ENCODE measurements around the gene CLTCL1. TPM values are rescaled to one million over a fixed set of nuclear protein-coding genes. Genes with fewer than 3 reads are reported as not detected.
A peak's percentile ranks its signal among the peaks of the same experiment; 100 is the strongest.

CLTCL1 gene
- total RNA-seq, 4 donors from 2014 or later, result 8.5 to 19.2 (median 12.8) TPM

DNA sequence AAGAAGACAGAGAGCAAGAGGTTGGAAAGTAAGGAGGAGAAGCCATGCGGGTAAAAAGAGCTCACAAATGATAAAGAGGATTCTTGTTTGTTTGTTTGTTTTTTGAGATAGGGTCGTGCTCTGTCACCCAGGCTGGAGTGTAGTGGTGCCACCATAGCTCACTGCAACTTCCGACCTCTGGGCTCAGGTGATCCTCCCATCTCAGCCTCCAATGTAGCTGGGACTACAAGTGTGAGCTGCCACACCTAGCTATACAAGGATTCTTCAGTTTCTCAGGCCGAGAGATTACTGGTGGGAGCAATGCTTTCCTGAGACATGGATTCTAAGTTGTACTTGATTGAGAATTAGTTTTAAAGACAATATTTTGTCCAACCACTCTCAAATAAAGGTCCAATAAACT is 55.6 kb downstream of the CLTCL1 start:
- WGBS, 2 donors, result 91 to 92% methylated on average over 4 of the region's 4 CpGs
- no peak for DNase-seq
- intact Hi-C loops (cut with DNase I), result no loop called here
- Histone ChIP-seq H3K36me3 (peaks cover 0 to 3% of the 10 kb centered on the region in 2 donors), H3K4me1 (peaks cover 14 to 17% of the 10 kb centered on the region in 2 donors), H3K9me3 (no peaks in the 10 kb centered on the region), H3K27ac (no peak overlapping the region), H3K27me3 (no peaks in the 10 kb centered on the region), H3K4me3 (replicated peaks in 1 of 3) (no peak overlapping the region)
- TF ChIP-seq CTCF (IDR thresholded peaks at IDR 0.05), result no peak
- TF ChIP-seq POLR2A (IDR thresholded peaks at IDR 0.05), result no peak

GRCh38 chr22:19234126-19234896 is 57.2 kb downstream of the CLTCL1 start:
- no peaks in the 10 kb centered on the region for H3K27me3 ChIP-seq
- intact Hi-C loops (cut with DNase I), result no loop called here
- H3K4me3 ChIP-seq (replicated peaks in 1 of 3), result no peak overlapping the region
- H3K36me3 ChIP-seq, result peaks cover 0 to 3% of the 10 kb centered on the region in 2 donors
- WGBS, 2 donors, result 93 to 94% methylated on average over 14 of the region's 14 CpGs
- no peak for DNase-seq
- H3K27ac ChIP-seq, result peak overlapping the region in 1 of 3 donors; percentile 62
- TF ChIP-seq CTCF (IDR thresholded peaks at IDR 0.05) (no peak), POLR2A (IDR thresholded peaks at IDR 0.05) (no peak)
- H3K4me1 ChIP-seq, result peaks cover 14 to 17% of the 10 kb centered on the region in 2 donors
- H3K9me3 ChIP-seq, result no peaks in the 10 kb centered on the region

- WGBS, 2 donors, result 26 to 51% methylated on average over 11 of the region's 11 CpGs
Observed at GRCh38 chr22:19233189-19233661, 58.3 kb downstream of the CLTCL1 start.

DNA sequence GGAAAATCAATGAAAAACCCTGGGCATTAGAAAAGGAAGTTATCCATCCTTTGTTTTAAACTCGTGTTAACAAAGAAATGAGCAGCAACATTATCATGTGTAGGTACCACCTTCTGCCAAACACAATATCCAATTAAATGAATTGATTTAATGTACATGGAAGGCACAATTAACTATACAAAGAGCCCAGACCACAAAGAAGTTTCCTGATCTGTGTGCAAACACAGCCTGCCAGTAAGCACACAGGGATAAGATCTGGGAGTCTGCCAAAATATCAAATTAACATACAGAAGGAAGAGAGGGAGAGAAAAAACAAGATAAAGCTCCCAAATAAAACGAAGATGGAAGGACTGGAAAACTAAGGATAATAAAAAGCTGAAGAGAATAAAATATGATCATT is 58.9 kb downstream of the CLTCL1 start:
- H3K36me3 ChIP-seq, result no peaks in the 10 kb centered on the region
- H3K4me3 ChIP-seq (replicated peaks in 1 of 3), result no peak overlapping the region
- 33 to 34% methylated on average over 2 of the region's 2 CpGs for WGBS, 2 donors
- H3K27ac ChIP-seq, result peak overlapping the region; percentile 3 to 62 (median 14)
- H3K27me3 ChIP-seq, result no peaks in the 10 kb centered on the region
- intact Hi-C loops (cut with DNase I), result no loop called here
- DNase-seq, result no peak
- peaks cover 14 to 31% of the 10 kb centered on the region in 2 donors for H3K4me1 ChIP-seq
- TF ChIP-seq CTCF (IDR thresholded peaks at IDR 0.05), result no peak
- TF ChIP-seq POLR2A (IDR thresholded peaks at IDR 0.05), result no peak
- no peaks in the 10 kb centered on the region for H3K9me3 ChIP-seq

More at GRCh38 chr22:19233189-19233661, 58.3 kb downstream of the CLTCL1 start:
- TF ChIP-seq CTCF (IDR thresholded peaks at IDR 0.05) (no peak), POLR2A (IDR thresholded peaks at IDR 0.05) (no peak)
- Histone ChIP-seq H3K36me3 (no peaks in the 10 kb centered on the region), H3K27ac (peak overlapping the region; percentile 14 to 63 (median 62)), H3K4me3 (replicated peaks in 1 of 3) (no peak overlapping the region), H3K4me1 (peaks cover 14 to 25% of the 10 kb centered on the region in 2 donors), H3K9me3 (no peaks in the 10 kb centered on the region), H3K27me3 (no peaks in the 10 kb centered on the region)
- peak; percentile 79 to 90 for DNase-seq
- intact Hi-C loops (cut with DNase I), result no loop called here

DNA sequence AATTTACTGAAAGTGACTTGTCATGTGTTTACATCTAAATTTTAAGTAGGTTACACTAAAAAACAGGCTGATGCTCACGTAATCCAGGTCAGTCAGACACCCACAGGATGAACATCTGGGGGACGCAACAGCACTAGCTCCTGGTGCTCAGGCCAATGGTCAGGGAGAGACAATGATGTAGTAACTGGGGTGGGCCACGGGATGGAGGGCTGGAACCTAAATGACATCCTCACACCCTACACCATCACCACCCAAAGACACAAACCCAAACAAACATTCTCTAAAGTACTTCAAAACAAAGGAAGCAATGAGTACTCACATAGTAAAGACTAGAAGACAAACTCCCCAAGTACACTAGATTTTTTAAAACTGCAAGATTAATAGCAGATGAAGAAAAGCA is 59.5 kb downstream of the CLTCL1 start:
- intact Hi-C loops (cut with DNase I), result no loop called here
- DNase-seq, result no peak
- TF ChIP-seq CTCF (IDR thresholded peaks at IDR 0.05), result no peak
- TF ChIP-seq POLR2A (IDR thresholded peaks at IDR 0.05), result no peak
- Histone ChIP-seq H3K27ac (peak overlapping the region in 1 of 3 donors; percentile 3), H3K27me3 (no peaks in the 10 kb centered on the region), H3K4me3 (replicated peaks in 1 of 3) (no peak overlapping the region), H3K36me3 (no peaks in the 10 kb centered on the region), H3K9me3 (no peaks in the 10 kb centered on the region), H3K4me1 (peaks cover 14 to 32% of the 10 kb centered on the region in 2 donors)
- WGBS, 2 donors, result 96 to 97% methylated on average over 3 of the region's 3 CpGs
